Transverse colon (tissue), 3 donors: ENCODE results near the gene PNKD.

Experiments used
- POLR2A ChIP-seq: fragments of 450-650 bp; IDR thresholded peaks from one replicate; pipeline ENCODE4 v1.6.1; 2016; ENCODE audit warnings: antibody characterized with exemption, mild to moderate bottlenecking, moderate library complexity
- TF ChIP-seq, protein P1 (sequence below), 5 experiments: fragments of 200-600 bp in 3 of 5; fragments of 450-650 bp in 2 of 5; sonication (generic) in 3 of 5; IDR thresholded peaks; 1 replicate in 2 of 5; 2 replicates in 3 of 5; pipeline ENCODE4 v1.5.1; 2016 to 2017; ENCODE audit warnings: antibody characterized with exemption in 5 of 5, inconsistent platforms in 3 of 5, mild to moderate bottlenecking in 2 of 5, moderate library complexity in 1 of 5

DNA sequence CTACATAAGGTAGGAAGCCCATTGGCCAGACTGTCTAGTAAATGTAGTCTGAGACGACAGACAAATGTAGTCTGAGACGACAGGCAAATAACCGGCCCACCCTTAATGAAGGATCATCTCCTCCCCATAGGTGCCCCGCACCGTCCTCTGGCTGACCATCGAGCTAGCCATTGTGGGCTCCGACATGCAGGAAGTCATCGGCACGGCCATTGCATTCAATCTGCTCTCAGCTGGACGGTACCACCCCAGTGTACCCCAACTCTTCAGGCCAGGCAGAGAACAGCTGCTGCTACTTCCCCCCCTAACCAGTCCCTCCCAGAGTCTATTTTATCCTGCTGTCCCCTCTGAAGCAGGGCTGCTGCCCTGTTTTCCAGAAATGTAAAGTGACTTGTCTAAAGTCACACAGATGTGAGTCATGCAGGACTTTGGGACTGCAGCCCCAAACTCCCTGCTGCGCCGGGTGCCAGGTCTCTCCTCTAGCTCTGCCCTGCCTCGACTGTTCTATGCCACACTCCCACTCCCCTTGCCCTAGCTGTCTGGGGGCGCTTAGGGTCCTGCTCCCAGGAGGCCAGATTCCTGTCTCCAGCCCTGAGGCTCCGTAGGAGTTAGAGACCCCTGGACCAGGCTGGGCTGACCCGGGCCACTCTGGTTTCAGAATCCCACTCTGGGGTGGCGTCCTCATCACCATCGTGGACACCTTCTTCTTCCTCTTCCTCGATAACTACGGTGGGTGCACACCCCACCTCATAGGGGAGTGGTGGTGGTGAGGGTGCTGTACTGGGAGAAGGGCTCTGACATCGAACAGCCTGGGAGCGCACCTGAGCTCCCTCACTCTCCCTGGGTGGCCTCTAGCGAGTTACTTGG is 116.4 kb downstream of the PNKD start:
- TF ChIP-seq, protein P1, sequence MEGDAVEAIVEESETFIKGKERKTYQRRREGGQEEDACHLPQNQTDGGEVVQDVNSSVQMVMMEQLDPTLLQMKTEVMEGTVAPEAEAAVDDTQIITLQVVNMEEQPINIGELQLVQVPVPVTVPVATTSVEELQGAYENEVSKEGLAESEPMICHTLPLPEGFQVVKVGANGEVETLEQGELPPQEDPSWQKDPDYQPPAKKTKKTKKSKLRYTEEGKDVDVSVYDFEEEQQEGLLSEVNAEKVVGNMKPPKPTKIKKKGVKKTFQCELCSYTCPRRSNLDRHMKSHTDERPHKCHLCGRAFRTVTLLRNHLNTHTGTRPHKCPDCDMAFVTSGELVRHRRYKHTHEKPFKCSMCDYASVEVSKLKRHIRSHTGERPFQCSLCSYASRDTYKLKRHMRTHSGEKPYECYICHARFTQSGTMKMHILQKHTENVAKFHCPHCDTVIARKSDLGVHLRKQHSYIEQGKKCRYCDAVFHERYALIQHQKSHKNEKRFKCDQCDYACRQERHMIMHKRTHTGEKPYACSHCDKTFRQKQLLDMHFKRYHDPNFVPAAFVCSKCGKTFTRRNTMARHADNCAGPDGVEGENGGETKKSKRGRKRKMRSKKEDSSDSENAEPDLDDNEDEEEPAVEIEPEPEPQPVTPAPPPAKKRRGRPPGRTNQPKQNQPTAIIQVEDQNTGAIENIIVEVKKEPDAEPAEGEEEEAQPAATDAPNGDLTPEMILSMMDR (IDR thresholded peaks at IDR 0.05), result no peak
- TF ChIP-seq POLR2A, result no peak
